Stimulated activated CD4-positive, alpha-beta T cell treated with anti-CD3 and anti-CD28 coated beads, Interleukin-4, amount 100 ng/mL, for 1 hour (primary cell): ENCODE data around the gene DGKE.

ENCODE experiments used
- DNase-seq: peaks from one replicate; pipeline ENCODE4 v3.0.0-alpha.2; 2020

DGKE gene

GRCh38 chr17:56893503-56893902, 59.6 kb downstream of the DGKE start:
- no peak for DNase-seq

- DNase-seq = no peak
Measured at GRCh38 chr17:56894859-56895455, 61.0 kb downstream of the DGKE start.

- no peak for DNase-seq
Measured at GRCh38 chr17:56896217-56896967, 62.4 kb downstream of the DGKE start.

- DNase-seq = no peak
Measured at GRCh38 chr17:56896968-56897359, 63.0 kb downstream of the DGKE start.

GRCh38 chr17:56897646-56898424, 63.9 kb downstream of the DGKE start:
- DNase-seq = no peak

- no peak for DNase-seq
Measured at GRCh38 chr17:56898874-56899273, 64.9 kb downstream of the DGKE start.

GRCh38 chr17:56899403-56899802, 65.5 kb downstream of the DGKE start:
- DNase-seq = no peak

GRCh38 chr17:56902348-56902747, 68.4 kb downstream of the DGKE start:
- DNase-seq = no peak

- no peak for DNase-seq
Measured at GRCh38 chr17:56903560-56903959, 69.6 kb downstream of the DGKE start.

- DNase-seq = no peak
Measured at GRCh38 chr17:56908001-56908542, 74.1 kb downstream of the DGKE start.

GRCh38 chr17:56909742-56910508, 76.0 kb downstream of the DGKE start:
- no peak for DNase-seq

- no peak for DNase-seq
Measured at GRCh38 chr17:56910509-56911235, 76.7 kb downstream of the DGKE start.

GRCh38 chr17:56912105-56912999, 78.4 kb downstream of the DGKE start:
- no peak for DNase-seq

GRCh38 chr17:56913000-56913311, 79.0 kb downstream of the DGKE start:
- no peak for DNase-seq

GRCh38 chr17:56913353-56913866, 79.5 kb downstream of the DGKE start:
- no peak for DNase-seq

GRCh38 chr17:56913867-56914580, 80.1 kb downstream of the DGKE start, which contains the start of gene TRIM25:
Gene TRIM25, minus strand, starts transcription at chr17:56914049. Its CDS starts 61 bp downstream, at chr17:56913988.
- peak; percentile 88 for DNase-seq

- no peak for DNase-seq
Measured at GRCh38 chr17:56914581-56915273, 80.8 kb downstream of the DGKE start.

- no peak for DNase-seq
Measured at GRCh38 chr17:56917559-56918296, 83.8 kb downstream of the DGKE start.

GRCh38 chr17:56918916-56919315, 85.0 kb downstream of the DGKE start:
- no peak for DNase-seq
